Esophagus muscularis mucosa (tissue), 2 donors: ENCODE data around the gene NRF1.

ENCODE experiments used
- POLR2A ChIP-seq: fragments of 450-650 bp; IDR thresholded peaks from one replicate; pipeline ENCODE4 v1.6.1; 2017; ENCODE audit warnings: antibody characterized with exemption, moderate library complexity, mild to moderate bottlenecking, low read depth
- POLR2AphosphoS5 ChIP-seq, 2 donors: sonication (generic); formaldehyde crosslinking; IDR thresholded peaks; one replicate each; pipeline ENCODE4 v1.6.1; 2017; ENCODE audit warnings: antibody characterized with exemption in 2 of 2

- TF ChIP-seq POLR2A (no peak), POLR2AphosphoS5 (IDR thresholded peaks at IDR 0.05) (no peak)
Measured at GRCh38 chr7:129698516-129699418, 87.2 kb downstream of the NRF1 start.
